ENCODE results near the gene TEKT3.

DNA sequence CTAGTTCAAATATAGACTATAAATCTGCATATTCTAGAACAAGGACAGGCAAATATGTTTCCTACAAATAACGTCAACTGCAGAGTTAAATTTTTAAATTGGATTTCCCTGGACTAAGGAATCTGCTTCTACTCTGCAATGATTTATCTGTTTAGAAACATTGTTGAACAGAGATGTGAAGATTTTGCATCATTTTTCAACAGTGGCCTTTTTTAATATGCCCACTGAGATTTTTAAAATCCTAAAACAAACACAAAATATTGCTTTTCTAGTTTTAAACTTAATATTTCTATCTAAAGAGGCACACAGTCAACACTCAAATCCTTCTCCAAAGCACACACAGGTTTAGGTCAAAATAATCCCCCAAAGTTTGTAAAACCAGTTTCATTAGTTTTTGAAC is 52.5 kb downstream of the TEKT3 start:
- TF ChIP-seq POLR2A (IDR thresholded peaks at IDR 0.05; ENCODE audit: extremely low read depth, insufficient read length) = no peak
- TF ChIP-seq, protein P1, sequence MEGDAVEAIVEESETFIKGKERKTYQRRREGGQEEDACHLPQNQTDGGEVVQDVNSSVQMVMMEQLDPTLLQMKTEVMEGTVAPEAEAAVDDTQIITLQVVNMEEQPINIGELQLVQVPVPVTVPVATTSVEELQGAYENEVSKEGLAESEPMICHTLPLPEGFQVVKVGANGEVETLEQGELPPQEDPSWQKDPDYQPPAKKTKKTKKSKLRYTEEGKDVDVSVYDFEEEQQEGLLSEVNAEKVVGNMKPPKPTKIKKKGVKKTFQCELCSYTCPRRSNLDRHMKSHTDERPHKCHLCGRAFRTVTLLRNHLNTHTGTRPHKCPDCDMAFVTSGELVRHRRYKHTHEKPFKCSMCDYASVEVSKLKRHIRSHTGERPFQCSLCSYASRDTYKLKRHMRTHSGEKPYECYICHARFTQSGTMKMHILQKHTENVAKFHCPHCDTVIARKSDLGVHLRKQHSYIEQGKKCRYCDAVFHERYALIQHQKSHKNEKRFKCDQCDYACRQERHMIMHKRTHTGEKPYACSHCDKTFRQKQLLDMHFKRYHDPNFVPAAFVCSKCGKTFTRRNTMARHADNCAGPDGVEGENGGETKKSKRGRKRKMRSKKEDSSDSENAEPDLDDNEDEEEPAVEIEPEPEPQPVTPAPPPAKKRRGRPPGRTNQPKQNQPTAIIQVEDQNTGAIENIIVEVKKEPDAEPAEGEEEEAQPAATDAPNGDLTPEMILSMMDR (IDR thresholded peaks at IDR 0.05; ENCODE audit: low read depth, low read length) = no peak
- TF ChIP-seq MYC (IDR thresholded peaks at IDR 0.05; ENCODE audit: low read depth, low read length) = no peak
- TF ChIP-seq, protein P2, sequence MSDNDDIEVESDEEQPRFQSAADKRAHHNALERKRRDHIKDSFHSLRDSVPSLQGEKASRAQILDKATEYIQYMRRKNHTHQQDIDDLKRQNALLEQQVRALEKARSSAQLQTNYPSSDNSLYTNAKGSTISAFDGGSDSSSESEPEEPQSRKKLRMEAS (IDR thresholded peaks at IDR 0.05; ENCODE audit: low read depth, low read length) = no peak

All from NB4 (cell line).